Measurements from ENCODE around the gene GNB1L. TPM values are rescaled to one million over a fixed set of nuclear protein-coding genes. Genes with fewer than 3 reads are reported as not detected.

The GNB1L gene
- total RNA-seq, 1 experiment from 2014 or later: 17.7 TPM

DNA sequence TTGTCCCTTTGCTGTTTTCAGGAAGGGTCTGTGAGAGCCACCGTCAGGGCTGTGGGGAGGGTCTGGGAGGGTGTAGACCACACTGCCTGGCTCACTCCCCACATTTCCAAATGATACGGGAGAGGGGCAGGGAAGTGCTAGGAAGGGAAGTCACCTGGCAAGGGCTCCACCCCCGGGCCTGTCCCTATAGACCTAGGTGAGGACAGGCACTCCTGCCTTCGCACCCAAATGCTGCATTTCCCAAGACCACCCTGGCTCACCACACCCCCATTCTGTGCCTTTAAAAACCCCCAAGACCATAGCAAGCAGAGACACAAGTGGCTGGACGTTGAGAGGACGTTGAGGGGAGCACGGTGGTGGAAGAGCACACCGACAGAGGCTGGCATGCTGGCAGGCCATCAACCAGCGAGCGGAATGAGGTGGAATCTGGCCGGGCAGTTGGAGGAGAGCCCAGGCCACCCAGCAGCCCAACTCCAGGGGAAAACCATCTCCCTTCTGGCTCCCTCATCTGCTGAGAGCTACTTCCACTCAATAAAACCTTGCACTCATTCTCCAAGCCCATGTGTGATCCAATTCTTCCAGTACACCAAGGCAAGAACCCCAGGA, 45.7 kb downstream of the GNB1L start:
- no peak for DNase-seq (ENCODE audit: low read depth in 1 of 2, low spot score in 2 of 2)
- Histone ChIP-seq H3K4me1 (replicated peaks) (peaks cover 21% of the 10 kb centered on the region), H3K36me3 (peaks cover 7% of the 10 kb centered on the region), H3K27ac (no peak overlapping the region), H3K4me3 (no peak overlapping the region), H3K9me3 (replicated peaks) (peaks cover 2% of the 10 kb centered on the region; the same call in 1 of the 2 replicates), H3K27me3 (replicated peaks) (no peaks in the 10 kb centered on the region)

- no peak for DNase-seq (ENCODE audit: low read depth in 1 of 2, low spot score in 2 of 2)
- H3K36me3 ChIP-seq: peaks cover 7% of the 10 kb centered on the region
- H3K27ac ChIP-seq: no peak overlapping the region
- H3K9me3 ChIP-seq (replicated peaks): peaks cover 2% of the 10 kb centered on the region; the same call in 1 of the 2 replicates
- no peaks in the 10 kb centered on the region for H3K27me3 ChIP-seq (replicated peaks)
- H3K4me1 ChIP-seq (replicated peaks): peaks cover 21% of the 10 kb centered on the region
- no peak overlapping the region for H3K4me3 ChIP-seq
These were observed 46.5 kb downstream of the GNB1L start for GRCh38 chr22:19807914-19808872.

DNA sequence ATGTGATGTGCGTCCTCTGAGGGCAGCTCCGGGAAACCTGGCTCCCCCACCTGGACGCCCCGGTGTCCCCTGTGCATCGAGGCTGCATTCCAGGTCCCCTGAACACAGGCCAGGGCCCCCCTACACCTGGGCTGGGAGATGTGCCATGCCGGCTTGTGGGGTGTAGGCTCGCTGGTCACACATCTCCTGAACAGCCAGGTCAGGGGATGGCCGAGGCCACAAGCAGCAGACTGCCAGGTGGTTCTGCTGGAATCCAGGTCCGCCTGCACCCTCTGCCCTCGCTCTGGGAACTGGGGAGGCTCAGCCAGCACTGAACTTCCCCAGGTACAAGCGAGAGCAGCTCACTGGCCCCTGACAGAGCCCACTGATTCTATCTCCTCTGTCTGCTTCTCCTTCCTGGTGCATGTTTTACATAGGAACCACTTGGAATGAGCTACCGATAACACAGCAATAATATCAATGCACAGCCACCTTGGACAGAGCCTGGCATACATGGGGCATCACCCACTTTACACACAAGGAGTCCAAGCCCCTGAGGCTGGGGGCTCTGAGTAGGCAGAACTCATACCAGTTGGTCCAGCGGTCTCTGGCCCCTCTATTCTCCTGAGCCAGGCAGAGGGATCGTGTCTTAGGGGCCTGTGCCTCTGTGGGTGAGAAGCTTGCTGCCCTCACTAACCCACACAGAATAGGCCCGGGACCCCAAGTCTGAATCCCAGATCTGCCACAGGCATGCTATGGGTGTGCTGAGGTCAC, 47.3 kb downstream of the GNB1L start:
- Histone ChIP-seq H3K27ac (no peak overlapping the region), H3K4me1 (replicated peaks) (peaks cover 21% of the 10 kb centered on the region), H3K36me3 (peaks cover 7% of the 10 kb centered on the region), H3K4me3 (no peak overlapping the region), H3K9me3 (replicated peaks) (peaks cover 2% of the 10 kb centered on the region; the same call in 1 of the 2 replicates), H3K27me3 (replicated peaks) (no peaks in the 10 kb centered on the region)
- DNase-seq (ENCODE audit: low read depth in 1 of 2, low spot score in 2 of 2): no peak

- Histone ChIP-seq H3K4me3 (no peak overlapping the region), H3K27me3 (replicated peaks) (no peaks in the 10 kb centered on the region), H3K9me3 (replicated peaks) (peaks cover 2% of the 10 kb centered on the region; the same call in 1 of the 2 replicates), H3K27ac (no peak overlapping the region), H3K36me3 (peaks cover 7% of the 10 kb centered on the region), H3K4me1 (replicated peaks) (peaks cover 21% of the 10 kb centered on the region)
- DNase-seq (ENCODE audit: low read depth in 1 of 2, low spot score in 2 of 2): peak in 1 of 2 experiments; percentile 17
These were observed 48.2 kb downstream of the GNB1L start for GRCh38 chr22:19806213-19807160.

DNA sequence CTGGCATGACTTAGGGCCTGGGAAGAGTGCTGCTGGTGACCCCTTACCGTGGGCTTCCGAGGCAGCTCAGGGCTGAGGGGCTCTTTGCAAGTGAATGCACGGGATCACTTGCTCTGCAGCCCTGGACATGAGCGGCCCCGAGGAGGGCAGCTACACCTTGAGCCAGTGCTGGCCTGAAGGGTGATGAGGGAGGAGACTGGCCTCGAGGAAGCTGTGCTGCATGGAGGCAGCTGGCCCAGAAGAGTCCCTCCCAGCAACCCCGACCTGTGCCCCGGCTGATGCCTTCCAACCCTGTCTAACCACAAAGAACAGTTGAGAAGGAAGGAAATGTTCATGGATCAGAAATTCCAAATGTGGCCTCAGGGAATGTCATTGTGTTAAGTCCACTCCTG, 48.9 kb downstream of the GNB1L start:
- H3K4me3 ChIP-seq: no peak overlapping the region
- H3K4me1 ChIP-seq (replicated peaks): peaks cover 15% of the 10 kb centered on the region
- no peaks in the 10 kb centered on the region for H3K27me3 ChIP-seq (replicated peaks)
- H3K27ac ChIP-seq: no peak overlapping the region
- peaks cover 7% of the 10 kb centered on the region for H3K36me3 ChIP-seq
- no peak for DNase-seq (ENCODE audit: low read depth in 1 of 2, low spot score in 2 of 2)
- H3K9me3 ChIP-seq (replicated peaks): peaks cover 2% of the 10 kb centered on the region; the same call in 1 of the 2 replicates

DNA sequence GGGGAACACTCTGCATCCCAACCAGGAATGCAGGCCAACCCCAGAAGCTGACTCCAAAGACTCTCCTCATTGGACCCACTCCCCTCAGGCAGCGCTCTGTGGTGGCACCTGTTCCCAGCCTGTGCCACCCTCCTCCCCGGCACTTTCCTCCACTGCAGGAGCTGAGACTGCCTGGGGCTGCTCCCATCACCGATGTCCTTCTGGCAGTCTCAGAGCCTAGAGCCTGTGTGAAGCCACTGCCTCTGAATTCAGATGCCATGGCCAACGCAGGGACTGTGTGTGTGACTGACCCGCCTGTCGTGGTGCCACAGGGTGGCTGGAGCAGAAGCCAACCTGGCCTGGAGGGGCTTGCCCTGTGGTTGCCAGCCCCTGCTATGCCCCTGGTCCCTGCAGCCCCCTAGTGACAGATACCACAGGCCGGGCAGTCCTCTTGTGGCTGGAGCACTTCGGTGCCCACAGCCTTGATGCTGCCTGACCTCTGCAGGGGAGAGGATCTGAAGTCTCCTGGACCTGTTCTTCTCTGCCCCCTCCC, 50.9 kb downstream of the GNB1L start:
- Histone ChIP-seq H3K9me3 (replicated peaks) (peaks cover 2% of the 10 kb centered on the region; the same call in 1 of the 2 replicates), H3K4me3 (no peak overlapping the region), H3K36me3 (peaks cover 9% of the 10 kb centered on the region), H3K4me1 (replicated peaks) (peaks cover 32% of the 10 kb centered on the region), H3K27ac (no peak overlapping the region), H3K27me3 (replicated peaks) (no peaks in the 10 kb centered on the region)
- DNase-seq (ENCODE audit: low read depth in 1 of 2, low spot score in 2 of 2): no peak

GRCh38 chr22:19802894-19803735, 51.6 kb downstream of the GNB1L start:
- DNase-seq (ENCODE audit: low read depth in 1 of 2, low spot score in 2 of 2): no peak
- peaks cover 37% of the 10 kb centered on the region for H3K4me1 ChIP-seq (replicated peaks)
- no peaks in the 10 kb centered on the region for H3K27me3 ChIP-seq (replicated peaks)
- H3K36me3 ChIP-seq: peaks cover 13% of the 10 kb centered on the region
- H3K9me3 ChIP-seq (replicated peaks): peaks cover 2% of the 10 kb centered on the region; the same call in 1 of the 2 replicates
- H3K27ac ChIP-seq: no peak overlapping the region
- no peak overlapping the region for H3K4me3 ChIP-seq

DNA sequence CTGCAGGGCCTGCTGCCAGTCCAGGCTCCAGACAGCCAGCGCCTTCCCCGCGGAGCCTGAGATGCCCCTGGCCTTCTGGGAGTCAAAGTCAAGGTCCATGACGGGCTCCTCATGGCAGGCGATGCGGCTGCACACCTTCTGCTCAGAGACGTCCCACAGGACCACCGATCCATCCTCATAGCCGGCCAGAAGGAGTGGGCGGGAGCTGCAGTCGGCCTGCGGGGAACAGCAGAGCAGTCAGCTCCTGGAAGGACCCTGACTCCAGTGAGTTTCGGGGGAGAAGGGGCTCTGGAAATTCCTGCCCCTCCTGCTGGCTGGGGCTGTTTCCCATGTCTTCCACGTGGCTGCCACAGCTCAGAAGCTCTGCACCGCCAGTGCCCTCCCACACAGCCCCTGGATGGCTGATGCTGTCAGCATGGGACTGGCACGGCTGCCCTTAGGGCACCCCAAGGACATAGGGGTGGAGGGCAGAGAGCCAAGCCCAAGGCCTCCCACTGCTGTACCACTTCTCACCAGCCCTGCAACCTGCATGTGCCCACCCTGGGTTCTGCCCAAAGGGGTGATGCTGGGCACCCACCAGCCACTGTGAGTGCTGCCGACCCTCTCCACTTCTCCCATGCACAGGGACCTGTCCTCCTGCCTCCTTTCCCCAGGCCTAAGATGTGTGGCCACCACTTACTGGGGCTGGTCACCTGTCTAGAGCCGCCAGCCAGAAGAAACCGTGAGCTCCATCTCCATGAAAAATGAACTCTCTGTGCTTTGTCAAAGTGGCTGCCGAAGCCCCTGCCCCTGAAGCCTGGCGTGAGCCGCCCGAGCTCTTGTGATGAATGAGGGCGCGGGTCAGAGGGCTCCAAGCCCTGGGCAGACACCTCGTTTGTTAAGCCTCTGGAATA, 52.4 kb downstream of the GNB1L start:
- Histone ChIP-seq H3K27me3 (replicated peaks) (no peaks in the 10 kb centered on the region), H3K36me3 (peaks cover 13% of the 10 kb centered on the region), H3K4me1 (replicated peaks) (peaks cover 37% of the 10 kb centered on the region), H3K9me3 (replicated peaks) (peaks cover 2% of the 10 kb centered on the region; the same call in 1 of the 2 replicates), H3K4me3 (no peak overlapping the region), H3K27ac (no peak overlapping the region)
- no peak for DNase-seq (ENCODE audit: low read depth in 1 of 2, low spot score in 2 of 2)

- Histone ChIP-seq H3K9me3 (replicated peaks) (peaks cover 2% of the 10 kb centered on the region; the same call in 1 of the 2 replicates), H3K36me3 (peaks cover 11% of the 10 kb centered on the region), H3K4me3 (no peak overlapping the region), H3K27ac (no peak overlapping the region), H3K27me3 (replicated peaks) (no peaks in the 10 kb centered on the region), H3K4me1 (replicated peaks) (peaks cover 34% of the 10 kb centered on the region)
- DNase-seq (ENCODE audit: low read depth in 1 of 2, low spot score in 2 of 2): no peak
These were observed 53.2 kb downstream of the GNB1L start for GRCh38 chr22:19801340-19802000.

DNA sequence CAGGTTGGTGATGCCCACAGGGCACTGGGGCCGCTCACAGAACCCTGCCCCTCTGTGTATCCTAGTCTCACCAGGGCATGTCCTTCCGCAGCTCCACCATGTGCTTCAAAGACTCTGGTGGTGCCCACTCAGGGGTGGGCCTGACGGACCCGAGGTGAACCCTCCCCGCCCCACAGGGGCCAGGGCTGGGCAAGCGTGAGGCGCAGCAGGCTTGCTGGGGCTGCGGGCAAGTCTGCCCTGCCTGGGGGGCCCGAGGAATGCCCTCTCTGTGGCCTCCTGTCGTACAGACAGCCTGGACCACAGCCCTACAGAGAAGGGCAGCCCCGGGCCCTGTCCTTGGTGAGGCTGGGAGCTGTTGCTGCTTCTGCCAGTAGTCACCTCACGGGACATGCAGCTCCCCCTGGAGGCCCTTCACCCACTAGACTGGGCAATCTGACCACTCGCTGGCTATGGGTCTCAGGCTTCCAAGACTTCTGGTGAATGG, 53.9 kb downstream of the GNB1L start:
- Histone ChIP-seq H3K4me3 (no peak overlapping the region), H3K27me3 (replicated peaks) (no peaks in the 10 kb centered on the region), H3K36me3 (peaks cover 6% of the 10 kb centered on the region; the same call in 1 of the 2 replicates), H3K27ac (no peak overlapping the region), H3K4me1 (replicated peaks) (peaks cover 27% of the 10 kb centered on the region), H3K9me3 (replicated peaks) (no peaks in the 10 kb centered on the region)
- peak in 1 of 2 experiments; percentile 27 for DNase-seq (ENCODE audit: low read depth in 1 of 2, low spot score in 2 of 2)

DNA sequence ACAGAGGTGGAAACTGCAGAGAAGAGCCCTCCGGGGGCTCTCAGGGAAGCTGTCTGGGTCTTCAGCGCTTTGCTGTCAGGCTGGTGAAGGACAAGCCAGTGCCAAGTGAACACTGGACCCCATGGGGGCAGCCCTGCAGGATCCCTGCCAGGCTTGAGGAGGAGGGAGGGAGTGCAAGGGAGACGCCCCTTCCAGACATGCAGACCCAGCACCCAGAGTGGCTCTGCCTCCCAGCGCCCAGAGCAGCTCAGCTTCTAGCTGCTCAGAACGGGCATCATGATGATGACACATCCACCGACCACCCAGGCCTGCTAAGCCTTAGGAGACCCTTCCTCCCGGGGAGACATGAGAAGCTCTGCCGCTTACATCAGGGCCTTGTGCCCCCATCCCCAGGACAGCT, 54.4 kb downstream of the GNB1L start:
- DNase-seq (ENCODE audit: low read depth in 1 of 2, low spot score in 2 of 2): no peak
- H3K27ac ChIP-seq: no peak overlapping the region
- peaks cover 26% of the 10 kb centered on the region for H3K4me1 ChIP-seq (replicated peaks)
- no peaks in the 10 kb centered on the region for H3K27me3 ChIP-seq (replicated peaks)
- H3K36me3 ChIP-seq: peaks cover 6% of the 10 kb centered on the region; the same call in 1 of the 2 replicates
- H3K4me3 ChIP-seq: no peak overlapping the region
- H3K9me3 ChIP-seq (replicated peaks): no peaks in the 10 kb centered on the region
